ENCODE measurements around the gene IRS4.

Gene IRS4

GRCh38 chrX:108732630-108733321 lies 3.6 kb downstream of the IRS4 start:
- Histone ChIP-seq H3K9me3 (ENCODE audit: low read depth, low read length) (no peaks in the 10 kb centered on the region), H3K9ac (ENCODE audit: insufficient read length) (no peak overlapping the region), H3K36me3 (ENCODE audit: insufficient read depth, low read length) (no peaks in the 10 kb centered on the region), H3K4me3 (no peak overlapping the region), H3K27ac (no peak overlapping the region)
- TF ChIP-seq FOXP2 (optimal IDR thresholded peaks at IDR 0.05; ENCODE audit: control extremely low read depth, extremely low read length, insufficient read depth) (no peak), POLR2AphosphoS5 (IDR thresholded peaks at IDR 0.05; ENCODE audit: borderline replicate concordance, low read depth, low read length) (no peak), EZH2 (IDR thresholded peaks at IDR 0.05) (peak; percentile 82)
- DNase-seq (ENCODE audit: low read depth, low spot score) = no peak

- no peak for DNase-seq (ENCODE audit: low read depth, low spot score)
- H3K36me3 ChIP-seq (ENCODE audit: insufficient read depth, low read length) = no peaks in the 10 kb centered on the region
Measured at GRCh38 chrX:108731153-108731552, 5.2 kb downstream of the IRS4 start.

GRCh38 chrX:108726748-108727147 lies 9.6 kb downstream of the IRS4 start:
- Histone ChIP-seq H3K4me3 (no peak overlapping the region), H3K27ac (no peak overlapping the region), H3K36me3 (ENCODE audit: insufficient read depth, low read length) (no peaks in the 10 kb centered on the region), H3K9me3 (ENCODE audit: low read depth, low read length) (no peaks in the 10 kb centered on the region), H3K9ac (ENCODE audit: insufficient read length) (no peak overlapping the region)
- TF ChIP-seq EZH2 (IDR thresholded peaks at IDR 0.05) (no peak), POLR2AphosphoS5 (IDR thresholded peaks at IDR 0.05; ENCODE audit: borderline replicate concordance, low read depth, low read length) (no peak), FOXP2 (optimal IDR thresholded peaks at IDR 0.05; ENCODE audit: control extremely low read depth, extremely low read length, insufficient read depth) (no peak)
- no peak for DNase-seq (ENCODE audit: low read depth, low spot score)

More at GRCh38 chrX:108731153-108731552, 5.2 kb downstream of the IRS4 start:
- Histone ChIP-seq H3K27ac (no peak overlapping the region), H3K9me3 (ENCODE audit: low read depth, low read length) (no peaks in the 10 kb centered on the region), H3K9ac (ENCODE audit: insufficient read length) (no peak overlapping the region), H3K4me3 (no peak overlapping the region)
- TF ChIP-seq FOXP2 (optimal IDR thresholded peaks at IDR 0.05; ENCODE audit: control extremely low read depth, extremely low read length, insufficient read depth) = no peak
- TF ChIP-seq POLR2AphosphoS5 (IDR thresholded peaks at IDR 0.05; ENCODE audit: borderline replicate concordance, low read depth, low read length) = no peak
- no peak for TF ChIP-seq EZH2 (IDR thresholded peaks at IDR 0.05)

- no peaks in the 10 kb centered on the region for H3K9me3 ChIP-seq (ENCODE audit: low read depth, low read length)
- no peaks in the 10 kb centered on the region for H3K36me3 ChIP-seq (ENCODE audit: insufficient read depth, low read length)
- H3K4me3 ChIP-seq = no peak overlapping the region
- no peak overlapping the region for H3K27ac ChIP-seq
- no peak overlapping the region for H3K9ac ChIP-seq (ENCODE audit: insufficient read length)
- no peak for DNase-seq (ENCODE audit: low read depth, low spot score)
- TF ChIP-seq EZH2 (IDR thresholded peaks at IDR 0.05) (no peak), FOXP2 (optimal IDR thresholded peaks at IDR 0.05; ENCODE audit: control extremely low read depth, extremely low read length, insufficient read depth) (no peak), POLR2AphosphoS5 (IDR thresholded peaks at IDR 0.05; ENCODE audit: borderline replicate concordance, low read depth, low read length) (no peak)
Measured at GRCh38 chrX:108722561-108722960, 13.8 kb downstream of the IRS4 start.

GRCh38 chrX:108712886-108713285 lies 23.5 kb downstream of the IRS4 start:
- DNase-seq (ENCODE audit: low read depth, low spot score) = no peak
- Histone ChIP-seq H3K36me3 (ENCODE audit: insufficient read depth, low read length) (no peaks in the 10 kb centered on the region), H3K9ac (ENCODE audit: insufficient read length) (no peak overlapping the region), H3K9me3 (ENCODE audit: low read depth, low read length) (no peaks in the 10 kb centered on the region), H3K4me3 (no peak overlapping the region), H3K27ac (no peak overlapping the region)
- TF ChIP-seq EZH2 (IDR thresholded peaks at IDR 0.05) (no peak), POLR2AphosphoS5 (IDR thresholded peaks at IDR 0.05; ENCODE audit: borderline replicate concordance, low read depth, low read length) (no peak), FOXP2 (optimal IDR thresholded peaks at IDR 0.05; ENCODE audit: control extremely low read depth, extremely low read length, insufficient read depth) (no peak)

- H3K9ac ChIP-seq (ENCODE audit: insufficient read length) = no peak overlapping the region
- H3K4me3 ChIP-seq = no peak overlapping the region
- no peak for DNase-seq (ENCODE audit: low read depth, low spot score)
- no peak overlapping the region for H3K27ac ChIP-seq
- no peak for TF ChIP-seq FOXP2 (optimal IDR thresholded peaks at IDR 0.05; ENCODE audit: control extremely low read depth, extremely low read length, insufficient read depth)
- TF ChIP-seq EZH2 (IDR thresholded peaks at IDR 0.05) = no peak
- TF ChIP-seq POLR2AphosphoS5 (IDR thresholded peaks at IDR 0.05; ENCODE audit: borderline replicate concordance, low read depth, low read length) = no peak
- H3K36me3 ChIP-seq (ENCODE audit: insufficient read depth, low read length) = no peaks in the 10 kb centered on the region
- H3K9me3 ChIP-seq (ENCODE audit: low read depth, low read length) = no peaks in the 10 kb centered on the region
Measured at GRCh38 chrX:108704839-108705238, 31.5 kb downstream of the IRS4 start.

GRCh38 chrX:108702530-108702929 lies 33.8 kb downstream of the IRS4 start:
- no peak overlapping the region for H3K9ac ChIP-seq (ENCODE audit: insufficient read length)
- DNase-seq (ENCODE audit: low read depth, low spot score) = no peak
- H3K36me3 ChIP-seq (ENCODE audit: insufficient read depth, low read length) = no peaks in the 10 kb centered on the region
- no peak overlapping the region for H3K4me3 ChIP-seq
- TF ChIP-seq POLR2AphosphoS5 (IDR thresholded peaks at IDR 0.05; ENCODE audit: borderline replicate concordance, low read depth, low read length) (no peak), FOXP2 (optimal IDR thresholded peaks at IDR 0.05; ENCODE audit: control extremely low read depth, extremely low read length, insufficient read depth) (no peak), EZH2 (IDR thresholded peaks at IDR 0.05) (no peak)
- no peak overlapping the region for H3K27ac ChIP-seq
- no peaks in the 10 kb centered on the region for H3K9me3 ChIP-seq (ENCODE audit: low read depth, low read length)

- Histone ChIP-seq H3K9ac (ENCODE audit: insufficient read length) (no peak overlapping the region), H3K27ac (no peak overlapping the region), H3K4me3 (no peak overlapping the region), H3K9me3 (ENCODE audit: low read depth, low read length) (no peaks in the 10 kb centered on the region), H3K36me3 (ENCODE audit: insufficient read depth, low read length) (no peaks in the 10 kb centered on the region)
- no peak for TF ChIP-seq EZH2 (IDR thresholded peaks at IDR 0.05)
- no peak for TF ChIP-seq FOXP2 (optimal IDR thresholded peaks at IDR 0.05; ENCODE audit: control extremely low read depth, extremely low read length, insufficient read depth)
- TF ChIP-seq POLR2AphosphoS5 (IDR thresholded peaks at IDR 0.05; ENCODE audit: borderline replicate concordance, low read depth, low read length) = no peak
- no peak for DNase-seq (ENCODE audit: low read depth, low spot score)
Measured at GRCh38 chrX:108701633-108702032, 34.7 kb downstream of the IRS4 start.

- TF ChIP-seq POLR2AphosphoS5 (IDR thresholded peaks at IDR 0.05; ENCODE audit: borderline replicate concordance, low read depth, low read length) (no peak), FOXP2 (optimal IDR thresholded peaks at IDR 0.05; ENCODE audit: control extremely low read depth, extremely low read length, insufficient read depth) (no peak), EZH2 (IDR thresholded peaks at IDR 0.05) (no peak)
- peak; percentile 8 for DNase-seq (ENCODE audit: low read depth, low spot score)
- no peak overlapping the region for H3K9ac ChIP-seq (ENCODE audit: insufficient read length)
Measured at GRCh38 chrX:108699368-108699767, 37.0 kb downstream of the IRS4 start.

More at GRCh38 chrX:108699368-108699767, 37.0 kb downstream of the IRS4 start:
- Histone ChIP-seq H3K9me3 (ENCODE audit: low read depth, low read length) (no peaks in the 10 kb centered on the region), H3K27ac (no peak overlapping the region), H3K36me3 (ENCODE audit: insufficient read depth, low read length) (no peaks in the 10 kb centered on the region), H3K4me3 (no peak overlapping the region)
